ENCODE results near the gene KRT71. TPM values are rescaled to one million over a fixed set of nuclear protein-coding genes. Genes with fewer than 3 reads are reported as not detected.

Gene KRT71
- total RNA-seq, 1 experiment from 2014 or later = not detected

- no peaks in the 10 kb centered on the region for H3K9me3 Mint-ChIP-seq (ENCODE audit: low read depth, unreplicated experiment)
- intact Hi-C loops (cut with micrococcal nuclease; ENCODE audit: unreplicated experiment) = no loop called here
- no peak overlapping the region for H3K4me3 Mint-ChIP-seq (ENCODE audit: low read depth, unreplicated experiment)
- peaks cover 13% of the 10 kb centered on the region for H3K27me3 Mint-ChIP-seq (ENCODE audit: unreplicated experiment)
- BruUV-seq (replicated peaks) = no TSS peak
- H3K27ac Mint-ChIP-seq (ENCODE audit: unreplicated experiment) = no peak overlapping the region
- no peak for DNase-seq
- TF ChIP-seq CTCF (IDR thresholded peaks at IDR 0.05; ENCODE audit: unreplicated experiment) = no peak
- CTCF ChIA-PET = no interaction called here
- no peaks in the 10 kb centered on the region for H3K36me3 Mint-ChIP-seq (ENCODE audit: insufficient read depth, unreplicated experiment)
- H3K4me1 Mint-ChIP-seq (ENCODE audit: low read depth, unreplicated experiment) = peaks cover 12% of the 10 kb centered on the region
These were observed 29.1 kb downstream of the KRT71 start for GRCh38 chr12:52523824-52524223.

GRCh38 chr12:52522346-52523011 lies 30.5 kb downstream of the KRT71 start:
- TF ChIP-seq CTCF (IDR thresholded peaks at IDR 0.05; ENCODE audit: unreplicated experiment) = no peak
- Mint-ChIP-seq H3K36me3 (ENCODE audit: insufficient read depth, unreplicated experiment) (no peaks in the 10 kb centered on the region), H3K27me3 (ENCODE audit: unreplicated experiment) (peaks cover 14% of the 10 kb centered on the region), H3K4me3 (ENCODE audit: low read depth, unreplicated experiment) (no peak overlapping the region), H3K4me1 (ENCODE audit: low read depth, unreplicated experiment) (peaks cover 12% of the 10 kb centered on the region), H3K27ac (ENCODE audit: unreplicated experiment) (no peak overlapping the region), H3K9me3 (ENCODE audit: low read depth, unreplicated experiment) (no peaks in the 10 kb centered on the region)
- intact Hi-C loops (cut with micrococcal nuclease; ENCODE audit: unreplicated experiment) = no loop called here
- no peak for DNase-seq
- no TSS peak for BruUV-seq (replicated peaks)
- CTCF ChIA-PET = no interaction called here

DNA sequence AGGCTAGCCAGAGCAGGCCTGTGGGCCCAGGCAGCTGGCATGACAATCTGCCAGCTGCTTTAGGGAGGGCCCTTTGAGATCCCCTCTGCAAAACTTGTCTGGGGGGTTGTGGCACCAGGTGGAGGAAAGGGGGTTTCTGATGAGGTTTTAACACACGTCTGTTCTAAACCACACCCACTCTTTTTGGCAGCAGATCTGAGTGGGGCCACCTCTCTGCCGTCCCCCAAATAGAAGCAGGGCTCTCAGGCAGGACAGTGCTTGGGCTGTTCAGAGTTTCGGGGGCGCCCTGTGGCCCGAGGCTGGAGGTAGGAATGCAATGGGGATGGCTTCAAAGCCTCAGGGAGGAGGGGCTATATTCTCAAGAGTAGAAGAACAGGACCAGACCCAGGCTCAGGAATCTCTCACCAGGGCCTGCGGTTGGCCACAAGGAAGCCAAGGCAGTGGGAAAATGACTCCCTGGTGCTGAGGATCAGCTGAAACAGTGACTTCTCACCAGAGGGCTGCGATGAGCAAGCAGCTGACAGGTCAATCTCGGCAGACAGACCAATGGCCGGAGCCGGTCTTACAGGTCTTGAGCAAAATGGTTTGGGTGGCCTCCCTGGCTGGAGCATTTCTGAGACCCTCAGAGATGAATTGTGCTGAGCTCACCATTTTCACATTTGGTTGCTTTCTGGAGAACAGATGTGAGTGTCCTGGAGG lies 31.2 kb downstream of the KRT71 start:
- Mint-ChIP-seq H3K4me3 (ENCODE audit: low read depth, unreplicated experiment) (no peak overlapping the region), H3K27me3 (ENCODE audit: unreplicated experiment) (peaks cover 14% of the 10 kb centered on the region), H3K9me3 (ENCODE audit: low read depth, unreplicated experiment) (no peaks in the 10 kb centered on the region), H3K36me3 (ENCODE audit: insufficient read depth, unreplicated experiment) (no peaks in the 10 kb centered on the region), H3K27ac (ENCODE audit: unreplicated experiment) (no peak overlapping the region), H3K4me1 (ENCODE audit: low read depth, unreplicated experiment) (peaks cover 12% of the 10 kb centered on the region)
- BruUV-seq (replicated peaks) = no TSS peak
- CTCF ChIA-PET = interaction anchor here (0.7 to 1.4 kb wide), 4 partner anchors 15 to 447 kb away, joined by 3 to 4 read pairs (median 3); no protein-coding TSS in a partner anchor
- no peak for DNase-seq
- intact Hi-C loops (cut with micrococcal nuclease; ENCODE audit: unreplicated experiment) = no loop called here
- TF ChIP-seq CTCF (IDR thresholded peaks at IDR 0.05; ENCODE audit: unreplicated experiment) = no peak

DNA sequence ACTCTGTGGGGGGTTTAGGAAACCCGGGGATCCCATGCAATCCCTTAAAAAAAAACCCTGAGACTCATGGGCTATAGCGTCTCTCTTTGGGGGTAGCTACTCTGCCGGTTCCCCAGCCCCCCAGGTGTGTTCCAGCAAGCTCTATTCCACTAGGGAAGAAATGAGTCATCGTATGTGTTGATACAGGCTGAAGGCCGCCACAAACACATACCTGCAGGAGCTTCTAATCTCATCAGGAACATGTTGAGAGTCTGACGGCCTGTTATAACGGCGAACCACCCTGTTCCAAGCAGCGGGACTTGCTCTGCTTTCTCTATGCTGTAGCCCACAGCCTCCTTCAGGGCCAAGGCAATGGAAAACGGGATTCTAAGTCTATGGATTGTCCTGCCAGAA lies 31.8 kb downstream of the KRT71 start:
- peaks cover 19% of the 10 kb centered on the region for H3K27me3 Mint-ChIP-seq (ENCODE audit: unreplicated experiment)
- no TSS peak for BruUV-seq (replicated peaks)
- intact Hi-C loops (cut with micrococcal nuclease; ENCODE audit: unreplicated experiment) = no loop called here

More for the DNA sequence above, 31.8 kb downstream of the KRT71 start:
- CTCF ChIA-PET = interaction anchor here (0.7 to 1.4 kb wide), 4 partner anchors 14 to 448 kb away, joined by 3 to 4 read pairs (median 3); no protein-coding TSS in a partner anchor
- Mint-ChIP-seq H3K4me3 (ENCODE audit: low read depth, unreplicated experiment) (no peak overlapping the region), H3K4me1 (ENCODE audit: low read depth, unreplicated experiment) (peaks cover 12% of the 10 kb centered on the region), H3K36me3 (ENCODE audit: insufficient read depth, unreplicated experiment) (no peaks in the 10 kb centered on the region), H3K27ac (ENCODE audit: unreplicated experiment) (no peak overlapping the region), H3K9me3 (ENCODE audit: low read depth, unreplicated experiment) (no peaks in the 10 kb centered on the region)
- TF ChIP-seq CTCF (IDR thresholded peaks at IDR 0.05; ENCODE audit: unreplicated experiment) = no peak
- peak; percentile 35 for DNase-seq
